GM12875 (cell line): Measurements from ENCODE around the gene ASMT.
"Not testable (repeated sequence)": the region's sequence is repeated elsewhere in the genome, so short reads cannot be mapped to it uniquely, and the experiment has no call there.

Experiments used
- H3K4me3 ChIP-seq: one replicate; pipeline ENCODE4 v1.5.1; 2011; ENCODE audit warnings: low read depth, low read length, control low read depth
- CTCF ChIP-seq: IDR thresholded peaks from 2 replicates; pipeline ENCODE4 v1.5.1; 2011; ENCODE audit warnings: low read depth, mild to moderate bottlenecking, control low read depth, inconsistent platforms, low read length, moderate library complexity, borderline replicate concordance; ENCODE audit not compliant: insufficient read depth

The ASMT gene, protein sequence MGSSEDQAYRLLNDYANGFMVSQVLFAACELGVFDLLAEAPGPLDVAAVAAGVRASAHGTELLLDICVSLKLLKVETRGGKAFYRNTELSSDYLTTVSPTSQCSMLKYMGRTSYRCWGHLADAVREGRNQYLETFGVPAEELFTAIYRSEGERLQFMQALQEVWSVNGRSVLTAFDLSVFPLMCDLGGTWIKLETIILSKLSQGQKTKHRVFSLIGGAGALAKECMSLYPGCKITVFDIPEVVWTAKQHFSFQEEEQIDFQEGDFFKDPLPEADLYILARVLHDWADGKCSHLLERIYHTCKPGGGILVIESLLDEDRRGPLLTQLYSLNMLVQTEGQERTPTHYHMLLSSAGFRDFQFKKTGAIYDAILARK

GRCh38 chrX:1614927-1615326 is at the start of gene ASMT:
Gene ASMT, plus strand, starts transcription at chrX:1615059. Its CDS starts 141 bp downstream, at chrX:1615200.
- TF ChIP-seq CTCF: no peak
- no peak within 1 kb of the TSS for H3K4me3 ChIP-seq

DNA sequence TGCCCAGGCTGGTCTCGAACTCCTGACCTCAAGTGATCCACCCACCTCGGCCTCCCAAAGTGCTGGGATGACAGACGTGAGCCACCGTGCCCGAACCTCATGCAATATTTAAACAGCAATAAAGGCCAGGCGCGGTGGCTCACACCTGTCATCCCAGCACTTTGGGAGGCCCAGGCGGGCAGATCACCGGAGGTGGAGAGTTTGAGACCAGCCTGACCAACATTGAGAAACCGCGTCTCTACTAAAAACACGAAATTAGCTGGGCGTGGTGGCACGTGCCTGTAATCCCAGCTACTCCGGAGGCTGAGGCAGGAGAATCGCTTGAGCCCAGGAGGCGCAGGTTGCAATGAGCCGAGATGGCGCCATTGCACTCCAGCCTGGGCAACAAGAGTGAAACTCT is 40.7 kb upstream of the ASMT start:
- not testable (repeated sequence) for H3K4me3 ChIP-seq

GRCh38 chrX:1576201-1576992 is 38.5 kb upstream of the ASMT start:
- no peak overlapping the region for H3K4me3 ChIP-seq
- TF ChIP-seq CTCF: no peak

- no peak for TF ChIP-seq CTCF
- H3K4me3 ChIP-seq: no peak overlapping the region
Measured at GRCh38 chrX:1577845-1578244, 37.0 kb upstream of the ASMT start.

- no peak overlapping the region for H3K4me3 ChIP-seq
- TF ChIP-seq CTCF: no peak
Measured at GRCh38 chrX:1578511-1579173, 36.2 kb upstream of the ASMT start.

DNA sequence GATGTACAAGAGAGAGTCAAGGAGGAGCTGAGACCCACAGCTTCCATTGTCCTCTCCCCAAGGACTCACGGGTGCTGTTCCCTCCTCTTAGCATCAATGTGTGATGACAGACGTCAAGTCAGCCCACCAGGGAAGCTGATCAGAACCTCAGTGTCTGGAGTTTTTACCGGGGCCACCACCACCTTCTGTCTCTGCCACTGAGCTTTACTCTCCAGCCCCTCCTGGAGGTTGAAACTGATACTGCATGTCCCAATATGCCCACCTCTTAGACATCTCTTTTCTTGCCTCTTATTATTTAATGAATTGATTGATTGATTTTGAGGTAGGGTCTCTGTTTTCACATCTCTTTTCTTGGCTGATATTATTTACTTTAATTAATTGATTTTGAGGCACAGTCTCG is 33.7 kb upstream of the ASMT start:
- peak; percentile 81 for TF ChIP-seq CTCF
- H3K4me3 ChIP-seq: no peak overlapping the region

GRCh38 chrX:1582686-1583437 is 32.0 kb upstream of the ASMT start:
- no peak for TF ChIP-seq CTCF
- no peak overlapping the region for H3K4me3 ChIP-seq
